GM12878 (cell line): ENCODE results near the gene KLHL22.
"Not testable (repeated sequence)": the region's sequence is repeated elsewhere in the genome, so short reads cannot be mapped to it uniquely, and the experiment has no call there.

ENCODE experiments used
- ETV6 ChIP-seq, 2 experiments: fragments of 450-650 bp in 1 of 2; IDR thresholded peaks in 1 of 2; conservative IDR thresholded peaks in 1 of 2; 2 replicates each; pipeline ENCODE4 v1.6.1; 2014; ENCODE audit warnings: antibody characterized with exemption in 1 of 2, borderline replicate concordance in 1 of 2, low read depth in 1 of 2, mild to moderate bottlenecking in 1 of 2, moderate library complexity in 1 of 2
- JUND ChIP-seq: IDR thresholded peaks from 2 replicates; pipeline ENCODE4 v1.6.1; 2012; ENCODE audit warnings: low read depth, mild to moderate bottlenecking, low read length, improper control_type of control experiment, moderate library complexity
- KDM1A ChIP-seq: fragments of 200-600 bp; sonication (generic); IDR thresholded peaks from 2 replicates; pipeline ENCODE4 v1.6.1; 2016; ENCODE audit warnings: borderline replicate concordance
- MEF2B ChIP-seq: fragments of 450-650 bp; IDR thresholded peaks from 2 replicates; pipeline ENCODE4 v1.6.1; 2018; ENCODE audit warnings: mild to moderate bottlenecking, moderate library complexity; ENCODE audit not compliant: partially characterized antibody, poor library complexity, severe bottlenecking
- NR2C2 ChIP-seq: IDR thresholded peaks from 2 replicates; pipeline ENCODE4 v1.6.1; 2011; ENCODE audit warnings: borderline replicate concordance, low read depth; ENCODE audit not compliant: control insufficient read depth, insufficient read length
- RCOR1 ChIP-seq: conservative IDR thresholded peaks from 2 replicates; pipeline ENCODE4 v1.6.1; 2012; ENCODE audit warnings: low read depth, low read length, improper control_type of control experiment
- SUZ12 ChIP-seq: fragments of 200-600 bp; sonication (generic); IDR thresholded peaks from one replicate; pipeline ENCODE4 v1.6.1; 2018; ENCODE audit warnings: antibody characterized with exemption, mild to moderate bottlenecking; ENCODE audit not compliant: unreplicated experiment
- YY1 ChIP-seq: IDR thresholded peaks from 2 replicates; pipeline ENCODE4 v1.6.1; 2011; ENCODE audit warnings: low read depth, mild to moderate bottlenecking, low read length
- TF ChIP-seq, protein P1 (sequence below), 3 experiments: IDR thresholded peaks in 2 of 3; conservative IDR thresholded peaks in 1 of 3; 2 replicates each; pipeline ENCODE4 v1.5.1; 2011; ENCODE audit warnings: low read depth in 3 of 3, low read length in 3 of 3, mild to moderate bottlenecking in 3 of 3, control low read depth in 2 of 3, moderate library complexity in 2 of 3, inconsistent platforms in 1 of 3, mixed read lengths in 1 of 3; ENCODE audit not compliant: control insufficient read depth in 2 of 3, insufficient read depth in 1 of 3; ENCODE audit errors: extremely low read depth in 1 of 3

GRCh38 chr22:20545318-20545634 lies 49.7 kb upstream of the KLHL22 start:
- not testable (repeated sequence) for TF ChIP-seq SUZ12; YY1; KDM1A; NR2C2; JUND; MEF2B; RCOR1; ETV6 (conservative IDR thresholded peaks at IDR 0.05 in 1 of 2, IDR thresholded peaks at IDR 0.05 in 1 of 2; ENCODE audit: borderline replicate concordance in 1 of 2, low read depth in 1 of 2)
- TF ChIP-seq, protein P1, sequence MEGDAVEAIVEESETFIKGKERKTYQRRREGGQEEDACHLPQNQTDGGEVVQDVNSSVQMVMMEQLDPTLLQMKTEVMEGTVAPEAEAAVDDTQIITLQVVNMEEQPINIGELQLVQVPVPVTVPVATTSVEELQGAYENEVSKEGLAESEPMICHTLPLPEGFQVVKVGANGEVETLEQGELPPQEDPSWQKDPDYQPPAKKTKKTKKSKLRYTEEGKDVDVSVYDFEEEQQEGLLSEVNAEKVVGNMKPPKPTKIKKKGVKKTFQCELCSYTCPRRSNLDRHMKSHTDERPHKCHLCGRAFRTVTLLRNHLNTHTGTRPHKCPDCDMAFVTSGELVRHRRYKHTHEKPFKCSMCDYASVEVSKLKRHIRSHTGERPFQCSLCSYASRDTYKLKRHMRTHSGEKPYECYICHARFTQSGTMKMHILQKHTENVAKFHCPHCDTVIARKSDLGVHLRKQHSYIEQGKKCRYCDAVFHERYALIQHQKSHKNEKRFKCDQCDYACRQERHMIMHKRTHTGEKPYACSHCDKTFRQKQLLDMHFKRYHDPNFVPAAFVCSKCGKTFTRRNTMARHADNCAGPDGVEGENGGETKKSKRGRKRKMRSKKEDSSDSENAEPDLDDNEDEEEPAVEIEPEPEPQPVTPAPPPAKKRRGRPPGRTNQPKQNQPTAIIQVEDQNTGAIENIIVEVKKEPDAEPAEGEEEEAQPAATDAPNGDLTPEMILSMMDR (IDR thresholded peaks at IDR 0.05 in 2 of 3, conservative IDR thresholded peaks at IDR 0.05 in 1 of 3; ENCODE audit: control insufficient read depth in 2 of 3, extremely low read depth in 1 of 3, insufficient read depth in 1 of 3, low read depth in 3 of 3, low read length in 3 of 3) = not testable (repeated sequence)
